Activated CD4-positive, alpha-beta T cell treated with anti-CD3 and anti-CD28 coated beads, Interleukin-2, amount 50 U/mL, for 16 hours (primary cell): ENCODE results near the gene TEX22.

Source experiments
- DNase-seq: peaks from one replicate; pipeline ENCODE4 v3.0.0-alpha.2; 2020

The TEX22 gene

DNA sequence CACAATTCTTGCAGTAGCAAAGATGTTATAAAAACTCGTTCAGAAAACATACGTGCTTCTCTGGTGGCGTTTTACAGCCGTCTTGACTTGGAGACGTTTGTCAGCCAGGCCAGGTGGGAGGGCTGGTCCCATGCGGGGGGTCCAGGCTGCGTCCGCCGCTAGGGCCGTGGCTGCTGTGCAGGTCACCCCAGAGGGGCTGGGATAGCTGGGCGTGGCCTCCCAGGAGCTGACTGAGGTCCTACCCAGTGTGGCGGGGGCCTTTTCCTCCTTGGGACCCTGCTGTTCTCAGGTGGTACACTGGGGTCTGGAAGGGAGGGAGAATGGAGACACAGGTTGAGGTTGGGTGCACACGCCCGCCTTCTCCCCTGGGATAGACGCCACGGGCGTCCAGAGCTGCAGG, 46.5 kb downstream of the TEX22 start:
- DNase-seq = no peak

DNA sequence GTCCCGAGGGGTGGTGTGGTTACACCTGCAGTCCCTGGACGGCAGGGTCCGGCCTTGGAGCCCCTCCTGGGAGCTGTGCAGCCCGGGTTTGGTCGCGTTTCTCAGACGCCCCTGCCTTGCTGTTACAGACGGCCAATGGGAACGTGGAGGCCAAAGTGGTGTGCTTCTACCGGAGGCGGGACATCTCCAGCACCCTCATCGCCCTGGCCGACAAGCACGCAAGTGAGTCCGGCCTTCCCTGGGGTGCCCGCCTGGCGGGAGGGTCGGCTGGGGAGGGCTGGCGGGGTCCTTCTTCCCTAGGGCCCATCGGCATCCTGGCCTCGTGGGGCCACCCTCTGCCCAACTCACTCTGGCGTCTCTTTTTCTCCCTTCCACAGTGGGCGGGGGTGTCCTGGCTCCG, 47.0 kb downstream of the TEX22 start:
- DNase-seq = no peak

DNA sequence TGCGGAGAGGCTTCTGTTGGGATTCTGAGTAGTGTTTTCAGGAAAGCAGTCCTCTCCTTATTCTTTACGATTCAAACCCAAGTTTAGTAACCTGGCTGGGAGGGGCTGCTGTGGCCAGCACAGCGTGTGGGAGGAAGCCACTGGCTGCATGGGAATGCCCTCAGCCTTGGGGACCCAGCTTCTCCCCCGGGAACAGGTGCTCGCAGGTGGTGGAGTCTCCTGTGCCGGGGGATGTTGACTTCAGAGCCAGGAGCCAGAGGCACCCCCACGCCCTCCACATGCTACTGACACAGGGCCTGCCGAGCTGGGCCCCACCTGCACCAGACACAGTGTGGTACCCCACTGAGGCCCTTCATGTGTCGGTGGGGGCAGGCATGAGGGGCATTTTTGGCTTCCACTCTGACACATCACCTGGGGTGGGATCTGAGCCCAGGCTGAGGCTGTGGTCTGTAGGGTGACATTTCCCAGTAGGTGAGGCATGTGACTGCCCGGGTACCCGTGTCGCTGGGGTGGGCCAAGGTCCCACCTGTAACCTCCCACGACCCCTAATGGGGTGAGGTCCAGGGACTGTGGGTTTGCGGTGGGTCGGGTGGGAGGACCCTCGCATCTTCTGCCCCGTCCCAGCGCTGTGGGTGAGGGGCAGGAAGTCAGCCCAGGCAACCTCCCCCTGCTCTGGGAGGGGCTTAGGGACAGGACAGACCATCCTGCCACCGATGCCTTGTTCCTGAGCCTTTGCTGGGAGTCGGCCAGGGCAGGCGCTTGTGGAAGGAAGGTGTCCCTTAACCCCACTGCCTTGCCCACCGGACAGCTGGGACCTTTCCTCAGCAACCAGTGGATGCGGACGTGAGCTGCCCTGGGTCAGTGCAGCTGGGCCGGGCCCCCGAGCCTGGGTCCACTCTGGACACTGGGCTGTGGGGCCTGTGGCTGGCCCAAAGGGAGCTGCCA, 47.8 kb downstream of the TEX22 start:
- no peak for DNase-seq

DNA sequence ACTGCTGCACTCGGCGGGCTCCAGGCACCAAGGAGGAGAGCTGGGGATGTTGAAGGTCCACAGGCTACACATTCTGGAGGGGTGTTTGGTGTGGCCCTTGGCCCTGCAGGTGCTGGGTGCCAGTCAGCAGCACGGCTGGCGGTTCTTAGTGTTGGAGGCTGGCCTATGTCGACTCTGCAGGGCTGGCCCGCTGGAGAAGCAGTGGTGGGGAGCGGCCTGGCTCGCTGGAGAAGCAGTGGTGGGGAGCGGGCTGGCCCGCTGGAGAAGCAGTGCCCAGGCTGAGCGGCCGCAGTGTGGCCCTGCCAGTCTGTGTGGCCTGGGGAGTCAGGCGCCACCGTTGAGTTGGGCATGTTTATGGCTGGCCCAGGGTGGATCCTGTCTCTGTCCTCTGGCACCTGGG, 48.6 kb downstream of the TEX22 start:
- DNase-seq = no peak

DNA sequence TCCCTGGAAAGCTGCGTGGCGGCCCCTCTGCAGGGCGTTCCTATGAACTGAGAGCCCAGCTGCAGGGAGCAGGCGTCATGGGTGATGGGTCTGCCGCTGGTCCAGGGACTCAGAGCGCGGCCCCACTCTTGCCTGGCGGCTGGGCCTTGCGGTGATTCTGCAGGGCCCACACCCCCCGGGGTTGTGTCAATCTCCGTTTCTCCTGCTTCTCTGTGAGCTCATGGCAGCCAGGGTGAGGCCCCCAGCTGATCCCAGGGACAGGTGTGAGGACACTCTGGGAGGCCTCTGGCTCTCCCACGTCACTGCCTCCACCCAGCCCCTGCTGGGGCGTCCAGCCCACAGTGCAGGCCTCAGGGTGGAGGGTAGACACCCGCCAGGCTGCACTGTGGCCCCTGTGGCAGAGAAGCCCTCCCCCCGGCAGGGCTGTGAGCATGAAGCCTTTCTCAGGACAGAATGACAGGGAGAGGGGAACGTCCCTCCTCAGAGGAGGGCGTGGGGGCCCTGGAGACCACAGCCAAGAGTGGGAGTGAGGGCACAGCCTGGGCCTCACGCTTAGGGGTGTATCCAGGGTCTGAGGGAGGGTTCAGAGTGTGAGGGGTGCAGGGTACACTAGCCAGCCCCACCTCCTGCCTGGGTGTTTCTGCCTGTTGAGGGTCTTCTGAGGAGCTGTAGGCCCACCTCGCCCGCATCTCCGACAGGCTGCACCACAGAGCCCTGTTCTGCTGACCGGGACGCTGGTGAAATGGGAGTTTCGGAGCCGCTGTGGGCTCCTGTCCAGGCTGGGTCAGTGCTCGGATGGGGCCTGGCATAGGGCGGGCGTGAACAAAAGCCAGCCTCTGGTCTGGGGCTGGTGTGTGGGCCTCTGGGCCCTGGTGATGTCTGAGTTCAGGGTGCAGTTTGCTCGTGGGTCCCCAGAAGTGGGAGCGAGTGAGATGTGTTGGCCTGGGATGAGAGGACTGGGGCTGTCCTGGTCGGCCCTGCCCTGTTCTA, 49.6 kb downstream of the TEX22 start:
- no peak for DNase-seq

DNA sequence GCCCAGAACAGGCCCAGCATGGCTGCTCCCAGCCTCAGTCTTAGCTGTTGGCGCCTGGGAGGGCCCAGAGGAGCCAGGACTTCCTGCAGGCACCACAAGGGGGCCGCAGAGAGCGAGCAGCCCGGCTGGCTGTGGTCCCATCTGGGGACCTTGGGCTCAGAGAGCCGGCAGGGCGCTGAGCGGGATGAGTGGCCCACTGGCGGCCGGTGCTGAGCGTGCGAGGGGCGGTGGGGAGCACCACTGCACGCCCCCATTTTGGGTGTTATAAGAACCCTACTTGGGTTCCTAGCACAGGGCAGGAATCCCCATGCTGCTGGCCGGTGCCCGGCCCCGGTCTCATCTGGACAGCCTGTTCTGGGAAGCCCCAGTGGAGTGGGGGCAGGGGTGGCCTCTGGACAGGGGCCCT, 50.4 kb downstream of the TEX22 start:
- DNase-seq = peak; percentile 54

DNA sequence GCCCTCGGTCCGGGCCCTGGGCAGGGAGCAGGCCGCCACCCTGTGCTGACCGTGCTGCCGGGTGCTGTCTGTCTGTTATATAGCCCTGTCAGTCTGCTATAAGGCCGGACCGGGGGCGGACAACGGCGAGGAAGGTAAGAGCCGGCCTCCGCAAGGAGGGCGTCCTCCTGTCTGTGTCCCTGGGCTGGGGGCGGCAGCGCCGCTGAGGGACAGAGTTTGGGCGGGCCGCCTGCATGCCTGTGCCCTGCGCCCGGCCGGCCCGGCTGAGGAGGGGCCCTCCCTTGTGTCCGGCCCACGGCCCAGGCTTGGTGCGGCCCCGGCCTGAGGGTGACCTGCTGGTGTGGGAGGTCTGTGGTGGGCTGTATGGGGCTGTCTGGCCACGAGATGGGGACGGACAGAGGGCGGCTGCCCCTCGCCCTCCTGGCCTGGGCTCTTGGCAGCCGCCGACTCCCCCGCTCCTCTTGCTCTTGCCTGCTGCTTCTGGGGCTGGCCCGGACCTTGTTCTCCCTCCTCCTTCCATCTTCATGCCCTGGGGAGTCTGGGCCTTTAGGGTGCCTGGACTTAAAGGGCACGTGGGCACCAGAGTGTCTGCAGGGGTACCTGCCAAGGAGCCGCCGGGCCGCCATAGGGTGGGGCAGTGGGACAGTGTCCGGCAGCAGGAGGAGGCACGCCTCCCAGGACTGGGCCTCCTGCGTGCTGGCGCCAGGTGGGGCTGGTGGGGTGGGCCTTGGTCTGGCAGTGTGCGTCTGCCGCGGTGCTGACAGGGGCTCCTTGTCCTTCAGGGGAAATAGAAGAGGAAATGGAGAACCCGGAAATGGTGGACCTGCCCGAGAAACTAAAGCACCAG, 51.2 kb downstream of the TEX22 start:
- no peak for DNase-seq

DNA sequence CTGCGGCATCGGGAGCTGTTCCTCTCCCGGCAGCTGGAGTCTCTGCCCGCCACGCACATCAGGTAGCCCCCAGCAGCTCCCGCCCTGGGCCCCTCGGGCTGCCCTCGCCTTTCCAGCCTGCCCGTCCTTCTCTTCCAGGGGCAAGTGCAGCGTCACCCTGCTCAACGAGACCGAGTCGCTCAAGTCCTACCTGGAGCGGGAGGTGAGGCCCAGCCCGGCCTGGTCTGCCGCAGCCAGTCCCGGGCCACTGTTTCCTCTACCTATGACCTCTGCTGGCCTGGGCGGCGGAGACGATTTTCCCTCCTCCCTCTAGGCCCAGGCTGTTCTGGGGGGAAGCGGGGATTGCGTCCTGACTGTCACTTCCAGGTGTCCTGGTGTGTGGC, 51.8 kb downstream of the TEX22 start:
- DNase-seq = no peak

DNA sequence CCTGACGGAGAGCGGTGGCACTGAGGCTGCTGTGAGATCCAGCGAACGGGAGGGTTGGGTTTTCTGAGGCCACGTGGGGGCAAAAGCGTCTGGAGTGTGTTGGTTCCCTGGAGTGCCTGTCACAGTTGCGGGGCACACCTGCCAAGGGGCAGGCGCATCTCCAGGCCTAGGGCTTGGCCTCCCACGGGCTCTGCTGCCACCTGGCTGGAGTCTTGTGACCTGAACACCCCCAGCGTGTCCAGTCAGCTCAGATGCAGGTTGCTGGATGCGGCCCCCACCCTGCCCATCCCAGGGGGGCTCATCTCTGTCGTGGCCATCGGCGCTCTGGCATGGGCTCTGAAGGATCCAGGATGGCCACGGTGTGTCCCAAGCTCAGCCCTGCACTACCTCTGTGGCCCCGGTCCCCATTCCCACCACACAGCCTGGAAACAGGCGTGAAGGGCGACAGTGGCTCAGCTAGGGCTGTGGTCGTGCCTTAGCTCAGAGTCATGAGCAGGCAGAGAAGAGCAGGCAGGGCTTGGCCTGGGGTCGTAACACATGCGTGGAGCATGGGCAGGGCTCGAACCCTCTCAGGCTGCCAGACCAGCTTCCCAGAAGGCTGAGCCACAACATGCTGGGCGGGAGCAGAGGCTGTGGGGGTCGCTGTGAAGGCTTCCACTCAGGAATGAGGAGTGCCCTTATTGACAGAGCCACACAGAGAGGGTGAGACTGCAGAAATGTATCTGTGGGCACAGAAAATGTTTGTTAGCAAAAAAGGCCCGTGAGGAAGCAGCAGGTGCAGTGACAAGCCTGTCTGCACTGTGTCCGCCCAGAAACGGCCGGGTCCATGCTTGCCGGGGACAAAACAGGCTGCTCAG, 52.8 kb downstream of the TEX22 start:
- no peak for DNase-seq

DNA sequence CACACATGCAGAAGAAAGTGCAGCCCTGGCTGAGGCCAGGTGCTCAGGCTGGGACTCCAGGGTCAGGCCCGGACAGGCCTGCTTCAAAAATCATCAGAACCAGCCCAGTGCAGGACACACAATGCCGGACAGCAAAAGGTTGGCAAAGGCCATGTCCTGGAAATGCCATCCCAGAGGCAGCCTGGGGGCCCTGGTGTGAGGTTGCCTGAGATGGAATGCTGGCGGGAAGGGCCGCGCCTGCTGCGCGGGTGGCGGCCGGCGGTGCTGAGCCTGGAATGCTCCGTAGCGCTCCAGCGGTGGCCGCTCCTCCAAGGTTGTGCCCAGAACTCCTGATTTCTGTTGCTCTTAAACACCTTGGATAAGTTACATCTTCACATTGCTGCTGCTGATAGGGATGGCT, 54.6 kb downstream of the TEX22 start:
- DNase-seq = no peak

DNA sequence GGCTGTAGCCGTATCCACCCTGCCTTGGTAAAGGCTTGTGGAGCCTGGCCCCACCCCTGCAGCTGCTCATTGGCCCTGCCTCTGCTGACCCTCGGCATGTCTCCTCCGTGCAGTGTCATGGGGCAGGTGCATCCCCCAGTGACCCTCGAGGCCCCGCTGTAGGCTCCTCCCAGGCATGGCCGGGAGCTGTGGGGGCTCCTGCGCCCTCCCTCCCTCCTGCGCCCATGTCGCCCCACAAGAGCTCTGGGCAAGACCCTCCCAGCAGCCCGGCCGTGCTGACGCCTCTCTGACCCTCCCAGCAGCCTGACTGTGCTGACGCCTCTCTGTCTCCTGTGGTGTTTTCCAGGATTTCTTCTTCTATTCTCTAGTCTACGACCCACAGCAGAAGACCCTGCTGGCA, 55.5 kb downstream of the TEX22 start:
- no peak for DNase-seq

DNA sequence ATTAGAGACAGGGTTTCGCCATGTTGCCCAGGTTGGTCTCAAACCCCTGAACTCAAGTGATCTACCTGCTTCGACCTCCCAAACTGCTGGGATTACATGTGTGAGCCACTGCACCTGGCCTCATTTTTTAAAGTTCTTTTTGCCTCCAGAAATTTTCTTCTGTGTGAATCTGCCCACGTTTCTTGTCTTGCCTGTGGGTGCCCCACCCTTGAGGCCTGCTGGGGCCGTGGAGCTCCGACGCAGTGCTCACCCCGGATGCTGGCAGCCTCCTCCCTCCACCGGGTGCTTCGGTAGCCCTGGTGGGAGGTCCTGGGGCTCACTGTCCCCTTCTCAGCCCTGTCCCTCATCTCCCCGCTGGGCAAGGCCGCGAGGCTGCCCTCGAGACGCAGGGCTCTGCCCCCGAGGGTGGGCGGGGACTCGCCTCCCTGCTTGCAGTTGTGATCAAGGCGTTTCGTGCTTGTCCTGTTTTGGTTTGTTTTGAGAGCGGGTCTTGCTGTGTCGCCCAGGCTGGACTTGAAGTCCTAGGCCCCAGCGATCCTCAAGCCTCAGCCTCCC, 56.8 kb downstream of the TEX22 start:
- DNase-seq = no peak

DNA sequence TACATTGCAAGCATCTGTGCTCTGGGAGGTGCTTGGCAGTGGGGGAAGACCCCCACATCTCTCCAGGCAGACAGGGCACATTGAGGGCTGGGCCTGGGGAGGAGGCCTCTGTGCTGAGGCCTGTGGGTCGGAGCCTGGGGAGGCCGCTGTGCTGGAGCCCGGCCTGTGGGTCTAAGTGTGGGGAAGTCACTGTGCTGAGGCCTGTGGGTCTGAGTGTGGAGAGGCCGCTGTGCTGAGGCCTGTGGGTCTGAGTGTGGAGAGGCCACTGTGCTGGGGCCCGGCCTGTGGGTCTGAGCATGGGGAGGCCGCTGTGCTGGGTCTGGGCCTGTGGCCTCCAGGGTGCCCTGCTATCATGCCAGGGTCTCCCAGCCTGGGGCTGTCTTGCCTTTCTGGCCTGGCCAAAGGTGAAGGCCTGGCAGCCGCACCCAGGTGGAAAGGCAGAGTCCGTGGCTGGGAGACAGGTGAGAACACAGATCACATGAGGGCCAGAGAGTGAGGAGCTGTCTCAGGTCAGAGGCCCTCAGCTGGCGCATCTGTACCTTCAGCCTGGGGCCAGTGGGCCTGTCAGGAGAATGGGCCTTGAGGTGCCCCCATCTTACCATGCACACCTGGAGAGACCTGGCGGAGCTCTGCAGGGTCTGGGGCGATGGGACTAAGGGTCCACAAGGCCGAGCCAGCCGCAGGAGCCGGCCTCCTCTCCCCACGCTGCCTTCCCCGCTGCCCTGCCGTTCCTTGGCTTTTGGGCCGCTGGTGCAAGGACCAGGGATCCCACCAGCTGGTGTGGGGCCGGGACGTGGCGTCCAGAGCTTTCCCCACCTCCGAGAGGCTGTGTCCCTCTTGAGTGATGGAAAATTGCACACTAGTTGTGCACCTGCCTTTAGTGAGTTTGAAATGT, 57.7 kb downstream of the TEX22 start:
- DNase-seq = no peak

DNA sequence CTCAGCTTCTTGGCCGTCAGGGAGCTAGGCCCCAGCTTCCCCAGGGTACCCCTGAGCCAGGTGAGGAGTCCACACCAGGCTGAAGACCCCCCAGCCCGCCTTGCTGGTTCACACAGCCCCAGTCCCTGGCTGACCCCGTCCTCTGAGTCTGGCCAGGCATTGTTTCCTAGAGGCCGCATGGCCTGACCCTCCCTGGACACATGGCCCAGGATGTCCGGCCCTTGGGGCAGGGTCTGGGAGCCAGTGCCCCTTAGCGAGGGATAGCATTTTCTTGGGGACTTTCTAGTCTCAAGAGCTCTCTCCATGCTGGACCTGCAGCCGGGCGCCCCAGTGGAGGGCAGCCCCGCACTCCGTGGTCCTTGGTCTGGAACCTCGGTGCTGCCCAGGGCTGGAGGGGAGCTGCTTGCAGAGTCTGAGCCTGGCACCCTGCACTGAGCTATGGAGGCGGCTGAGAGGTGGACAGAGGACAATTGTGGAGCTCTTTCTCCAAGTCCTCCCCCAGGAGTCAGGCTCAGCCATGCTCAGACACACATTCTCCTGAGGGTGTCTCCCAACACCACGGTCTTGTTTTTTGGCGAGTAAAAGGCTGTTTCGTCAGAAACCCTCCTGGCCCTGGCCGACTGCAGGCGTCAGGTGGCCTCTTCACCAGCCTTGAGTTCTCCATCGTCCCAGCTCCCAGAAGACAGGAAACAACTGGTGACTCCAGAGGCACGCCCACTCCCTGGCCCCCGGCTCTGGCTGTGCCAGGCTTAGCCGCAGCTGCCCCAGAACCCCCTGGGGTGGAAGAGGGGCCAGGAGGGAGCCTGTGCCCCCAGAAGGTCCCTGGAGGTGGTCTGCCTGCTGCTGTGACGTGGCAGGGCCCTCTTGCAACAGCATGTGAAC, 58.6 kb downstream of the TEX22 start:
- DNase-seq = no peak

DNA sequence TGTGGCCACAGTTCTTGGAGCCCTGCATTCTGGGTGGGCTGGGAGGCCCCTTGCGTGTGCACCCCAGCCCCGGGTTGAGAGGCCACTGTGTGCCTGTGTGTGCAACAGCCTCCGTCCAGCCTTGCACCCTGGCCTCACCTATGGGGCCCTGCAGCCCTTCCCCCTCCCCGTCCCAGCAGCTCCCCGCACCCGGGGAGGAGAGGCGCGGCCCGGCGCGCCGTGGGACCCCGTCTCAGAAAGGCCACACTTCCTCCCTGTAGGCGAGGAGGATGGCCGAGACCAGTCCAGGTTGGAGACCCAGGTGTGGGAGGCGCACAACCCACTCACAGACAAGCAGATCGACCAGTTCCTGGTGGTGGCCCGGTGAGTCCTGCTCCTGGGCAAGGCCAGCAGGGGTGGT, 59.7 kb downstream of the TEX22 start:
- no peak for DNase-seq

DNA sequence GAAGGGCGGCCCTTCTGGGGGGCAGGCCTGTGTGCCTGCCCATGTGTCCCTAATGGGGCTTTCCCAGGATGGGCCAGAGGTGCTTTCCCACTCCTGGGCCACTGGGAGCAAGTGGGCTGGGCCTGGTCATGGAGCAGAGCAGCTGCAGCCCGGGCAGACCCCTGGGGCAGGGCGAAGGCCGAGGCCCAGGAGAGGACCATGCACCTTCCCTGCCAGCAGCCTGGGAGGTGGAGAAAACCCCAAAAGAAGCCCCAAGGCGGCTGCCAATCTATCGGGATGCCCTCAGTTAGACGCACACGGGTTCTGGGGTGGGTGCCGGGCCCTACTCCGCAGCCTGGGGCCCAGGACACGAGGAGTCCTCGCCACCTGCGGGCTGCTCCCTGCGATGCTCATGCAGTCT, 60.2 kb downstream of the TEX22 start:
- no peak for DNase-seq

DNA sequence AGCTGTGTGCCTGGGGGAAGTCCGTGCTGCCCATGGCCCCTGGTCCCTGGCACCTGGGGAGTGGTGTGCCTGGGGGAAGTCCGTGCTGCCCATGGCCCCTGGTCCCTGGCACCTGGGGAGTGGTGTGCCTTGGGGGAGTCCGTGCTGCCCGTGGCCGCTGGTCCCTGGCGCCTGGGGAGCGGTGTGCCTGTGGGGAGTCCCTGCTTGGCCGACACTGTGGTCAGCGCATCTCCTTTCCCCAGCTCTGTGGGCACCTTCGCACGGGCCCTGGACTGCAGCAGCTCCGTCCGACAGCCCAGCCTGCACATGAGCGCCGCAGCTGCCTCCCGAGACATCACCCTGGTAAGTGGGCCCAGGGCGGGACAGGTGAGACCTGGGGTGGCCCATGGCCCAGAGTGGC, 61.8 kb downstream of the TEX22 start:
- DNase-seq = no peak

DNA sequence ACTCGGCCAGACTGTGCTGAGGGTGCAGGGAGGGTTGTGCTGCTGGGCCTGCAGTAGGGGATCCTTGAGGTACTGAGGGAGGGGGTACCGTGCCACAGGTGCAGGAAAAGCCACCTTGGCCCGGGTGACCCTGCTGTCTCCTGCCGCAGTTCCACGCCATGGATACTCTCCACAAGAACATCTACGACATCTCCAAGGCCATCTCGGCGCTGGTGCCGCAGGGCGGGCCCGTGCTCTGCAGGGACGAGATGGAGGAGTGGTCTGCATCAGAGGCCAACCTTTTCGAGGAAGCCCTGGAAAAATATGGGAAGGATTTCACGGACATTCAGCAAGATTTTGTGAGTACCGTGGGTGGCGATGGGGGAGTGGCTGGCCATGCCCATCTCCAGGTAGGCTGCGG, 62.3 kb downstream of the TEX22 start:
- DNase-seq = no peak

DNA sequence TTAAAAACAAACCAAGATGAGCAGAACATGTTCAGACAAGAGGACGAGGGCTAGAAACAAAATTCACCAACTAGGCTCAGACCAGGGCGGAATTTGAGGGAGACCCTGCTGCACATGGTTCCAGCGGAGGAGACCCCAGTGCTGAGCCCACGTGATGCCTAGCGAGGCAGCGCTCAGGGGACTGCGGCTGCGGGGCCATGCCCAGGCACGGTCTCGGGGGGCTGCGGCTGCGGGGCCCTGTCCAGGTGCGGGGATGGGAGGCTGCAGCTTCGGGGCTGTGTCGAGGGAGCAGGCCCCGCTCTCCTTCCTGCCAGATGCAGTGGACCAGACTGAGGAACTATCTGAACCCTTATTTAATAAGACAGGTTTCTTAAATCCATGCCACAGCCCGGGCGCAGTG, 63.6 kb downstream of the TEX22 start:
- DNase-seq = no peak
